HCT116 (cell line): ENCODE results near the gene SLC4A2. TPM values are rescaled to one million over a fixed set of nuclear protein-coding genes. Genes with fewer than 3 reads are reported as not detected.

Experiments used
- ATAC-seq: fragments of 200-7000 bp; cut with Tn5 transposase; 2 replicates; pipeline ENCODE4 v1.9.1; 2020; ENCODE audit warnings: mild to moderate bottlenecking, moderate library complexity
- BruUV-seq: library from RNA; stranded (reverse); fragments of 400-500 nt; replicated peaks from 2 replicates; lab custom pipeline; 2021; lab: Mats Ljungman, UMichigan
- CTCF ChIA-PET: fragments of 300-600 bp; sonication (Branson Sonifier 250); formaldehyde crosslinking; loops from one replicate; lab custom pipeline; 2021; ENCODE audit warnings: antibody characterized with exemption; lab: Charles Lee
- POLR2A ChIA-PET: fragments of 300-600, 350-600 bp; sonication (Branson Sonifier 250); formaldehyde crosslinking; loops from one replicate; lab custom pipeline; 2021; ENCODE audit warnings: antibody characterized with exemption; lab: Charles Lee
- RAD21 ChIA-PET, 2 experiments: fragments of 300-600 bp; sonication (Branson Sonifier 250); formaldehyde crosslinking; loops; one replicate each; lab custom pipeline; 2023; ENCODE audit warnings: low total read pairs in 2 of 2; ENCODE audit not compliant: uncharacterized antibody in 2 of 2, unreplicated experiment in 2 of 2, low non-redundant PET in 1 of 2; lab: Charles Lee
- DNase-seq: peaks from one replicate; pipeline ENCODE4 v3.0.0-alpha.2; 2010; ENCODE audit warnings: low read depth, low spot score
- H2AFZ ChIP-seq: fragments of 200-600 bp; shearing (Covaris generic), sonication (generic); 2 replicates; pipeline ENCODE4 v1.6.1; 2017; ENCODE audit warnings: low read depth, mixed run types, mixed read lengths, antibody characterized with exemption, low read length; ENCODE audit not compliant: poor library complexity, severe bottlenecking
- H3K27ac ChIP-seq: 2 replicates; pipeline ENCODE4 v1.5.1; 2012; ENCODE audit warnings: low read depth, low read length
- H3K27me3 ChIP-seq: fragments of 200-600 bp; sonication (generic); 2 replicates; pipeline ENCODE4 v1.6.1; 2016; ENCODE audit warnings: mixed run types, low read length, mixed read lengths; ENCODE audit not compliant: insufficient read depth
- H3K36me3 ChIP-seq, 2 experiments: fragments of 200-500 bp in 1 of 2; fragments of 200-600 bp in 1 of 2; sonication (Bioruptor generic) in 1 of 2; sonication (generic) in 1 of 2; 2 replicates each; pipeline versions ENCODE4 v1.5.1 to v1.6.1; 2014 to 2016; ENCODE audit warnings: low read length in 2 of 2, inconsistent platforms in 1 of 2, mixed read lengths in 1 of 2, mixed run types in 1 of 2; ENCODE audit not compliant: insufficient read depth in 2 of 2, control insufficient read depth in 1 of 2
- H3K4me1 ChIP-seq, 2 experiments: fragments of 200-600 bp in 1 of 2; sonication (generic) in 1 of 2; 2 replicates each; pipeline versions ENCODE4 v1.5.1 to v1.6.1; 2012 to 2017; ENCODE audit warnings: low read length in 2 of 2, inconsistent platforms in 1 of 2, mild to moderate bottlenecking in 1 of 2, mixed read lengths in 1 of 2, mixed run types in 1 of 2, moderate library complexity in 1 of 2; ENCODE audit not compliant: insufficient read depth in 2 of 2, control insufficient read depth in 1 of 2
- H3K4me2 ChIP-seq: fragments of 200-600 bp; sonication (generic); 2 replicates; pipeline ENCODE4 v1.6.1; 2017; ENCODE audit warnings: mixed run types, low read length, mixed read lengths
- H3K4me3 ChIP-seq, 2 experiments: fragments of 200-600 bp in 1 of 2; sonication (generic) in 1 of 2; replicated peaks in 1 of 2; 2 replicates each; pipeline ENCODE4 v1.5.1; 2011 to 2016; ENCODE audit warnings: low read length in 2 of 2, control low read depth in 1 of 2, low read depth in 1 of 2, mild to moderate bottlenecking in 1 of 2, mixed read lengths in 1 of 2, mixed run types in 1 of 2
- H3K79me2 ChIP-seq: fragments of 200-600 bp; sonication (generic); 2 replicates; pipeline ENCODE4 v1.6.1; 2017; ENCODE audit warnings: mild to moderate bottlenecking, mixed run types, low read length, moderate library complexity, mixed read lengths; ENCODE audit not compliant: insufficient read depth
- H3K9ac ChIP-seq: fragments of 200-600 bp; sonication (generic); 2 replicates; pipeline ENCODE4 v1.6.1; 2016; ENCODE audit warnings: low read length, mixed read lengths
- H3K9me2 ChIP-seq: fragments of 200-600 bp; sonication (generic), shearing (Covaris generic); 2 replicates; pipeline ENCODE4 v1.6.1; 2017; ENCODE audit warnings: mixed run types, mild to moderate bottlenecking, moderate library complexity; ENCODE audit not compliant: insufficient read depth
- H3K9me3 ChIP-seq, 2 experiments: fragments of 200-500 bp in 1 of 2; fragments of 200-600 bp in 1 of 2; sonication (Bioruptor generic) in 1 of 2; sonication (generic) in 1 of 2; 2 replicates each; pipeline ENCODE4 v1.6.1; 2014 to 2017; ENCODE audit warnings: low read length in 2 of 2, mixed read lengths in 2 of 2, inconsistent platforms in 1 of 2, low read depth in 1 of 2, mild to moderate bottlenecking in 1 of 2, mixed run types in 1 of 2, moderate library complexity in 1 of 2; ENCODE audit not compliant: control insufficient read depth in 1 of 2, insufficient read depth in 1 of 2
- H4K20me1 ChIP-seq: fragments of 200-600 bp; sonication (generic), shearing (Covaris generic); 2 replicates; pipeline ENCODE4 v1.6.1; 2017; ENCODE audit warnings: mixed run types, mild to moderate bottlenecking, moderate library complexity; ENCODE audit not compliant: insufficient read depth
- ATF3 ChIP-seq: IDR thresholded peaks from 2 replicates; pipeline ENCODE4 v1.6.1; 2012
- CBX3 ChIP-seq: IDR thresholded peaks from 2 replicates; pipeline ENCODE4 v1.6.1; 2012; ENCODE audit warnings: low read depth
- ELF1 ChIP-seq: IDR thresholded peaks from 2 replicates; pipeline ENCODE4 v1.6.1; 2012; ENCODE audit warnings: low read depth, borderline replicate concordance
- EZH2phosphoT487 ChIP-seq: fragments of 200-600 bp; IDR thresholded peaks from 2 replicates; pipeline ENCODE4 v1.6.1; 2018; ENCODE audit warnings: antibody characterized with exemption, borderline replicate concordance
- FOSL1 ChIP-seq: IDR thresholded peaks from 2 replicates; pipeline ENCODE4 v1.6.1; 2012; ENCODE audit warnings: low read depth
- POLR2A ChIP-seq: IDR thresholded peaks from 2 replicates; pipeline ENCODE4 v1.7.0; 2011; ENCODE audit warnings: borderline replicate concordance; ENCODE audit not compliant: insufficient read depth, insufficient read length; ENCODE audit errors: extremely low read depth
- POLR2AphosphoS5 ChIP-seq: IDR thresholded peaks from 2 replicates; pipeline ENCODE4 v1.6.1; 2011; ENCODE audit warnings: mild to moderate bottlenecking, low read depth, low read length, moderate library complexity
- REST ChIP-seq: IDR thresholded peaks from 2 replicates; pipeline ENCODE4 v1.6.1; 2012; ENCODE audit warnings: low read depth
- SP1 ChIP-seq: IDR thresholded peaks from 2 replicates; pipeline ENCODE4 v1.6.1; 2012; ENCODE audit warnings: low read depth
- SRF ChIP-seq: IDR thresholded peaks from 2 replicates; pipeline ENCODE4 v1.6.1; 2012; ENCODE audit warnings: low read depth
- TCF7L2 ChIP-seq: IDR thresholded peaks from 2 replicates; pipeline ENCODE4 v1.7.0; 2011; ENCODE audit warnings: borderline replicate concordance, inconsistent platforms; ENCODE audit not compliant: insufficient read depth, insufficient read length; ENCODE audit errors: extremely low read depth
- YY1 ChIP-seq: IDR thresholded peaks from 2 replicates; pipeline ENCODE4 v1.6.1; 2011; ENCODE audit warnings: low read length, low read depth, moderate library complexity, mild to moderate bottlenecking; ENCODE audit not compliant: insufficient replicate concordance; ENCODE audit errors: extremely low read depth
- ZBTB33 ChIP-seq: IDR thresholded peaks from 2 replicates; pipeline ENCODE4 v1.6.1; 2011; ENCODE audit warnings: mild to moderate bottlenecking, low read length, moderate library complexity; ENCODE audit not compliant: insufficient replicate concordance; ENCODE audit errors: extremely low read depth
- ZFX ChIP-seq: fragments of 450-650 bp; IDR thresholded peaks from 2 replicates; pipeline ENCODE4 v1.6.1; 2017
- ZNF274 ChIP-seq: fragments of 200-500 bp; sonication (Bioruptor generic); IDR thresholded peaks from 2 replicates; pipeline ENCODE4 v1.6.1; 2014; ENCODE audit warnings: mild to moderate bottlenecking, low read depth, low read length, inconsistent platforms
- intact Hi-C: fragments of 100-400 bp; cut with micrococcal nuclease; formaldehyde crosslinking; loops from 2 replicates; pipeline ENCODE4 v1.10.0; 2022
- total RNA-seq: library from RNA; stranded (reverse); gene quantifications from one replicate; pipeline ENCODE4 v1.2.1, GENCODE V29; 2021; ENCODE audit not compliant: unreplicated experiment

Gene SLC4A2
- total RNA-seq, 1 experiment from 2014 or later, result 240 TPM

- peaks cover 41% of the 10 kb centered on the region for H3K79me2 ChIP-seq
- H3K9me2 ChIP-seq, result no peaks in the 10 kb centered on the region
- no TSS peak for BruUV-seq
- ATAC-seq, result no peak
- ChIA-PET RAD21 (interaction anchor here in 1 of 2 experiments (1.5 kb wide), 1 partner anchor 17 kb away, joined by 3 read pairs; no protein-coding TSS in a partner anchor), CTCF (interaction anchor here (1.3 kb wide), 1 partner anchor 9 kb away, joined by 3 read pairs; no protein-coding TSS in a partner anchor), POLR2A (interaction anchor here (1.4 kb wide), 1 partner anchor 15 kb away, joined by 5 read pairs; no protein-coding TSS in a partner anchor)
- H3K9me3 ChIP-seq, result no peaks in the 10 kb centered on the region
- H3K4me1 ChIP-seq, result peaks cover 20 to 49% of the 10 kb centered on the region in 2 experiments
- H3K27me3 ChIP-seq, result no peaks in the 10 kb centered on the region
- TF ChIP-seq ATF3 (no peak), REST (no peak), ZBTB33 (no peak), TCF7L2 (no peak), CBX3 (no peak), ZNF274 (no peak), FOSL1 (no peak), SP1 (no peak), SRF (no peak), EZH2phosphoT487 (no peak), ZFX (no peak), ELF1 (no peak), YY1 (no peak), POLR2AphosphoS5 (no peak; the same call in 1 of the 2 replicates), POLR2A (no peak)
- H4K20me1 ChIP-seq, result no peaks in the 10 kb centered on the region
- peak overlapping the region; percentile 94 for H3K27ac ChIP-seq
- H3K9ac ChIP-seq, result no peak overlapping the region
- intact Hi-C loops, result no loop called here
- H2AFZ ChIP-seq, result no peak overlapping the region
- H3K4me2 ChIP-seq, result no peak overlapping the region
- H3K36me3 ChIP-seq, result peaks cover 13 to 17% of the 10 kb centered on the region in 2 experiments; a peak in 3 of 4 replicates
- DNase-seq, result no peak
- H3K4me3 ChIP-seq, result no peak overlapping the region
These were observed 18.4 kb downstream of the SLC4A2 start for GRCh38 chr7:151077705-151078232.
